HL-60 (cell line): Measurements from ENCODE around the gene SPRR2G.

Experiments used
- DNase-seq, 2 experiments: peaks; one replicate each; pipeline ENCODE4 v3.0.0-alpha.2; 2010 to 2020; ENCODE audit warnings: low read depth in 1 of 2, low spot score in 1 of 2
- H3K27ac ChIP-seq: fragments of 250-450 bp; sonication (Bioruptor Pico); replicated peaks from 2 replicates; pipeline ENCODE4 v1.5.1; 2020; ENCODE audit warnings: mild to moderate bottlenecking, moderate library complexity
- H3K27me3 ChIP-seq: fragments of 250-450 bp; sonication (Bioruptor Pico); 2 replicates; pipeline ENCODE4 v1.5.1; 2021; ENCODE audit warnings: mild to moderate bottlenecking, moderate library complexity; ENCODE audit not compliant: insufficient read depth, poor library complexity, severe bottlenecking
- H3K4me3 ChIP-seq: replicated peaks from 2 replicates; pipeline ENCODE4 v1.5.1; 2011; ENCODE audit warnings: mild to moderate bottlenecking, control low read depth, low read length; ENCODE audit not compliant: insufficient read depth
- CTCF ChIP-seq: IDR thresholded peaks from one replicate; pipeline ENCODE4 v1.5.1; 2011; ENCODE audit warnings: low read length, control low read depth, inconsistent platforms; ENCODE audit not compliant: insufficient read depth
- GABPA ChIP-seq: IDR thresholded peaks from 2 replicates; pipeline ENCODE4 v1.6.1; 2012; ENCODE audit warnings: low read depth
- POLR2AphosphoS5 ChIP-seq: IDR thresholded peaks from 2 replicates; pipeline ENCODE4 v1.6.1; 2012; ENCODE audit warnings: low read depth
- SPI1 ChIP-seq: IDR thresholded peaks from 2 replicates; pipeline ENCODE4 v1.6.1; 2012; ENCODE audit warnings: low read depth, mild to moderate bottlenecking, borderline replicate concordance
- long read RNA-seq: library from polyadenylated mRNA; unstranded; transcript quantifications from one replicate; pipeline ENCODE4 v2.0.0, GENCODE V29; 2020
- TF ChIP-seq, protein P1 (sequence below): IDR thresholded peaks from 2 replicates; pipeline ENCODE4 v1.6.1; 2012; ENCODE audit warnings: low read depth; ENCODE audit not compliant: insufficient replicate concordance

SPRR2G gene
- long read RNA-seq: 0 reads

GRCh38 chr1:153150846-153151245 lies at the start of gene SPRR2G:
SPRR2G (minus strand) TSS chr1:153150890; CDS start chr1:153150110, 780 bp downstream.
- no peak for DNase-seq
- no peak within 1 kb of the TSS for H3K4me3 ChIP-seq
- no peaks in the 10 kb centered on the region for H3K27me3 ChIP-seq
- H3K27ac ChIP-seq: no peak within 1 kb of the TSS
- TF ChIP-seq POLR2AphosphoS5: no peak
- TF ChIP-seq, protein P1, sequence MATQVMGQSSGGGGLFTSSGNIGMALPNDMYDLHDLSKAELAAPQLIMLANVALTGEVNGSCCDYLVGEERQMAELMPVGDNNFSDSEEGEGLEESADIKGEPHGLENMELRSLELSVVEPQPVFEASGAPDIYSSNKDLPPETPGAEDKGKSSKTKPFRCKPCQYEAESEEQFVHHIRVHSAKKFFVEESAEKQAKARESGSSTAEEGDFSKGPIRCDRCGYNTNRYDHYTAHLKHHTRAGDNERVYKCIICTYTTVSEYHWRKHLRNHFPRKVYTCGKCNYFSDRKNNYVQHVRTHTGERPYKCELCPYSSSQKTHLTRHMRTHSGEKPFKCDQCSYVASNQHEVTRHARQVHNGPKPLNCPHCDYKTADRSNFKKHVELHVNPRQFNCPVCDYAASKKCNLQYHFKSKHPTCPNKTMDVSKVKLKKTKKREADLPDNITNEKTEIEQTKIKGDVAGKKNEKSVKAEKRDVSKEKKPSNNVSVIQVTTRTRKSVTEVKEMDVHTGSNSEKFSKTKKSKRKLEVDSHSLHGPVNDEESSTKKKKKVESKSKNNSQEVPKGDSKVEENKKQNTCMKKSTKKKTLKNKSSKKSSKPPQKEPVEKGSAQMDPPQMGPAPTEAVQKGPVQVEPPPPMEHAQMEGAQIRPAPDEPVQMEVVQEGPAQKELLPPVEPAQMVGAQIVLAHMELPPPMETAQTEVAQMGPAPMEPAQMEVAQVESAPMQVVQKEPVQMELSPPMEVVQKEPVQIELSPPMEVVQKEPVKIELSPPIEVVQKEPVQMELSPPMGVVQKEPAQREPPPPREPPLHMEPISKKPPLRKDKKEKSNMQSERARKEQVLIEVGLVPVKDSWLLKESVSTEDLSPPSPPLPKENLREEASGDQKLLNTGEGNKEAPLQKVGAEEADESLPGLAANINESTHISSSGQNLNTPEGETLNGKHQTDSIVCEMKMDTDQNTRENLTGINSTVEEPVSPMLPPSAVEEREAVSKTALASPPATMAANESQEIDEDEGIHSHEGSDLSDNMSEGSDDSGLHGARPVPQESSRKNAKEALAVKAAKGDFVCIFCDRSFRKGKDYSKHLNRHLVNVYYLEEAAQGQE: no peak
- no peak for TF ChIP-seq GABPA
- TF ChIP-seq CTCF: no peak
- no peak for TF ChIP-seq SPI1

DNA sequence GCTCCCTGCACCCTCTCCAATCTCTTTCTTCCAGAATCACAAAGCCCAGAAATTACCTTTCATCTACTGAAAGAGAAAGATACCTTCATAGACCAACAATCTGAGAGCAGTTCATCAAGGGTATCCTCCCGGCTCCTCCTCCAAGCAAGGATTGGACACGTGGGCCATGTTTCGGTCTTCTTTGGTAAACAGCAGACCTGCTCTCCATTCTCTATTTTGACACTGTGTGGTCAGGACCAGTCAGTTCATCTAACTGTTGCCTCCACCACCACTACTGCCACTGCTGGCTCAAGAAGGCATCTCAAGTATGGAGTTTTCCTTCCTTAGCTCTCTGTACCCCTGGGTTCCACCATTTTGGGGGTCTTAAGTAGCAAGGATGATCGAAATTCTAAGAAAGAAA lies 44.5 kb upstream of the SPRR2G start:
- no peak for TF ChIP-seq POLR2AphosphoS5
- no peak for TF ChIP-seq GABPA
- TF ChIP-seq SPI1: no peak
- TF ChIP-seq, protein P1: no peak
- TF ChIP-seq CTCF: no peak
- DNase-seq: no peak
- H3K4me3 ChIP-seq: no peak overlapping the region
- no peak overlapping the region for H3K27ac ChIP-seq
- H3K27me3 ChIP-seq: peaks cover 2% of the 10 kb centered on the region

- TF ChIP-seq GABPA: no peak
- TF ChIP-seq, protein P1: no peak
- no peak for TF ChIP-seq POLR2AphosphoS5
- no peak for TF ChIP-seq CTCF
- TF ChIP-seq SPI1: no peak
- H3K4me3 ChIP-seq: no peak overlapping the region
Observed at GRCh38 chr1:153194331-153195050, 43.8 kb upstream of the SPRR2G start.

More at GRCh38 chr1:153194331-153195050, 43.8 kb upstream of the SPRR2G start:
- no peak for DNase-seq
- H3K27me3 ChIP-seq: peaks cover 2% of the 10 kb centered on the region
- H3K27ac ChIP-seq: no peak overlapping the region
